Stimulated activated CD4-positive, alpha-beta T cell treated with anti-CD3 and anti-CD28 coated beads, Interleukin-1b, Interleukin-23, amount 100 ng/mL, for 48 hours (primary cell): ENCODE measurements around the gene CYP2W1.
"Not testable (repeated sequence)": the region's sequence is repeated elsewhere in the genome, so short reads cannot be mapped to it uniquely, and the experiment has no call there.

Experiments
- DNase-seq: peaks from one replicate; pipeline ENCODE4 v3.0.0-alpha.2; 2020

Gene CYP2W1

DNA sequence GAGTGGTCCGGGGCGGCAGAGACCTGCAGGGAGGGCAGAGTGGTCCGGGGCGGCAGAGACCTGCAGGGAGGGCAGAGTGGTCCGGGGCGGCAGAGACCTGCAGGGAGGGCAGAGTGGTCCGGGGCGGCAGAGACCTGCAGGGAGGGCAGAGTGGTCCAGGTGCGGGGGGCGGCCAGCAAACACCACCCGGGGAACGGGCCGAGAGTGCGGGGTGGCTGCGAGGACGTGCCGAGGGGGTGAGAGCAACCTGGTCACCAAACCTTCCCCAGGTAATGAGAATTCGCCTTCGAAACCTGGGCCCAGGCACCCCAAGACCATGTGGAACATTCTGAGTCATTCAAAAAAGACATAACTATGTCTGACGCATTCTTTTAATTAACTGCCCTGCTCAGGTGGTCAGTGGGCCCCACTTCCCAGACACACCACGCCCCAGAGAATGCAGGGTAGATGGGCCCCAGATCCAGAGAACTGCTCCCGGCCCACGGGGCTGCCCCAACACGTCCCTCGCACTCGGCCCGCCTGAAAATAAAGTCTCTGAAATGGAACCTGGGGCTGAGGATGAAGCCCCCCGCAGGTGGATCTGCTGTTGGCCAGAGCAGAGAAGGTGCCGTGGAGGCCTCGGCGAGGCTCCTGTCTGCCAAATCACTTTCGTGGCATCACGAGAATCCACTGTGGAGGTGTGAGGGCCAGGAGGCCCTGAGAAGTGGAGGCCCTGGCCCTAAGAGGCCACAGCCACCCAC is 48.9 kb downstream of the CYP2W1 start:
- DNase-seq: no peak

DNA sequence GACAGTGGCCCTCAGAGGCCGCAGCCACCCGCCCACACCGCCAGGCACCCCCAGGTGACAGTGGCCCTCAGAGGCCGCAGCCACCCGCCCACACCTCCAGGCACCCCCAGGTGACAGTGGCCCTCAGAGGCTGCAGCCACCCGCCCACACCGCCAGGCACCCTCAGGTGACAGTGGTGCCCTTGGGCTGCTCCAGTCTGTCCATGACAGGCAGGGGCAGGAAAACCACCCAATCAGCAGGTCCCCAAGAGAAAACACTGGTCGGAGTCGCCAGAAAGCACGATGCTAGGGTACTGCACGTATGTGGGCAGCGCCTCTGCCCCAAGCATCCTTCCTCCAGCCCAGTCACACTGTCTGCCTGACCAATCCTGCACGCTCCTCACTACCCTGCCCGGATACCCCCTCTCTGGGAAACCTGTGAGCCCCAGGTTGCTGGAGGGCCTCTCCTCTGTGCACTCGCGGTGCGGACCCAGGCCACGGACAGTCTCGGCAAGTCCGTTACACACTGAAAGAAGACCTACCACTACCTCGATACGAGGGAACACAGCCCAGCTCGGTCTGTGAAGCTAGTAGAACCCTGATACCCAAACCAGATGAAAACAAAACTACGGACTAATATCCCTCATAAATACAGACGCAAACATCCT is 49.7 kb downstream of the CYP2W1 start:
- no peak for DNase-seq

DNA sequence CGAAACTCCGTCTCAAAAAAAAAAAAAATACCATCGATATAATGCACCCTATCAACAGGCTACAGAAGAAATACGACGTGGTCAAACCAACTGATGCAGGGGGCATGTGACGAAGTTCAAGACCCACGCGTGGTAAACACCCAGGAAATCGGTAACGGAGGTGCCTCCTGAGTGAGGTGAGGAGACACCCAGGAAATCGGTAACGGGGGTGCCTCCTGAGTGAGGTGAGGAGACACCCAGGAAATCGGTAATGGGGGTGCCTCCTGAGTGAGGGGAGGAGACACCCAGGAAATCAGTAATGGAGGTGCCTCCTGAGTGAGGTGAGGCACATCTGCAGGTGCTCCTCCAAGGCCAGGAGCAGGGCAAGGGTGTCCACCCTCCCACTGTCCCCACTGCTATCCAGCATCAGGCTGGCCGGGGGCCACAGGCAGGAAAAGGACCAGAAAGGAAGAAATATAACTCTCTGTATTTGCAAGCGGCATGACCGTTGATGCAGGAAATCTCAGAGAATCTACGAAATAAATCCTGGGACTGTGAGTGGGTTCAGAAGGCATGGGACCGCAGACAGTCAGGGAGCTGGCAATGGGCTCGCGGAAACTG is 50.7 kb downstream of the CYP2W1 start:
- DNase-seq: no peak

DNA sequence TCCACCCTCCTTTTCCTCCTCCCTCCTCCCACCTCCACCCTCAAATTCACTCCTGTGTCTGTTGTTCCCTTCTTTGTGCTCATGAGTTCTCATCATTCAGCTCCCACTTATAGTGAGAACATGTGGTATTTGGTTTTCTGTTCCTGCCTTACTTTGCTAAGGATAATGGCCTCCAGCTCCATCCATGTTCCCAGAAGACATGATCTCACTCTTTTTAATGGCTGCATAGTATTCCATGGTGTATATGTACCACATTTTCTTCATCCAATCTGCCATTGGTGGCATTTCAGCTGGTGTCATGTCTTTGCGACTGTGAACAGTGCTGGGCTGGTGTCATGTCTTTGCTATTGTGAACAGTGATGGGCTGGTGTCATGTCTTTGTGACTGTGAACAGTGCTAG is 51.8 kb downstream of the CYP2W1 start:
- DNase-seq: not testable (repeated sequence)

DNA sequence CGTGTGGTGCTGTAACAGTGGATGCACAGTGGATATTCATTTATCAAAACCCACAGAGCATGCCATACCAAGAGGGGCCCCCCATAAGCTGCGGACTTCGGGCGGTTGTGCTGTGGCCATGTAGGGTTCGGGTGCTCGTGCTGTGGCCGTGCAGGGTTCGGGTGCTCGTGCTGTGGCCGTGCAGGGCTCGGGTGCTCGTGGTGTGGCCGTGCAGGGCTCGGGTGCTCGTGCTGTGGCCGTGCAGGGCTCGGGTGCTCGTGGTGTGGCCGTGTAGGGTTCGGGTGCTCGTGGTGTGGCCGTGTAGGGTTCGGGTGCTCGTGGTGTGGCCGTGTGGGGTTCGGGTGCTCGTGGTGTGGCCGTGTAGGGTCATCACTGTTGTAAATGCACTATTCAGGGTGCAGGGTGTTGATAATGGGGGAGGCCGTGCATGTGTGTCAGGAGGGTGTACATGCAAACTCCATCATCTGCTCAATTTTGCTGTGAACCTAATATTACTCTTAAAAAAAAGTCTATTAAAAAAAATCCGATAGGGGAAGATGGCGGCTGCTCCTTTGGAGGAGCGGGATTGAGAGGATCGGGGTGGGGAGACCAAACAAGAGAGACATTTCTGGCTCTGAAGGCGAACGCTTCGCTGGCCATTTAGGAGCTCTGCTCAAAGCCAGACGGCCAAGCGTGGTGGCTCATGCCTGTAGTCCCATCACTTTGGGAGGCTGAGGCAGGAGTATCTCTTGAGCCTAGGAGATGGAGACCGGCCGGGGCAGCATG is 53.4 kb downstream of the CYP2W1 start:
- not testable (repeated sequence) for DNase-seq
